CD4-positive, alpha-beta memory T cell (primary cell): ENCODE data around the gene ATP7B. TPM values are rescaled to one million over a fixed set of nuclear protein-coding genes. Genes with fewer than 3 reads are reported as not detected.
A peak's percentile ranks its signal among the peaks of the same experiment; 100 is the strongest.
"Not testable (repeated sequence)": the region's sequence is repeated elsewhere in the genome, so short reads cannot be mapped to it uniquely, and the experiment has no call there.

Experiments used
- CTCF ChIA-PET: fragments of 350-600 bp; sonication (Branson Sonifier 250); formaldehyde crosslinking; loops from one replicate; lab custom pipeline; 2021; ENCODE audit warnings: inconsistent platforms; ENCODE audit not compliant: partially characterized antibody; lab: Charles Lee
- POLR2A ChIA-PET: fragments of 350-600 bp; sonication (Branson Sonifier 250); formaldehyde crosslinking; loops from one replicate; lab custom pipeline; 2021; ENCODE audit not compliant: partially characterized antibody; lab: Charles Lee
- DNase-seq, 5 donors: peaks; one replicate each; pipeline versions ENCODE4 v3.0.0 to v3.0.0-alpha.2; 2020 to 2022; ENCODE audit warnings: mixed read lengths in 1 of 5
- H3K27ac ChIP-seq: one replicate; pipeline ENCODE4 v1.7.0; 2013; ENCODE audit warnings: low read depth, low read length
- H3K27me3 ChIP-seq: 2 replicates; pipeline ENCODE4 v1.7.0; 2013; ENCODE audit warnings: mild to moderate bottlenecking, low read length, moderate library complexity; ENCODE audit not compliant: insufficient read depth
- H3K36me3 ChIP-seq: 2 replicates; pipeline ENCODE4 v1.7.0; 2013; ENCODE audit warnings: mild to moderate bottlenecking, low read length, moderate library complexity; ENCODE audit not compliant: insufficient read depth
- H3K4me1 ChIP-seq: 2 replicates; pipeline ENCODE4 v1.7.0; 2013; ENCODE audit warnings: mild to moderate bottlenecking, low read length, moderate library complexity; ENCODE audit not compliant: insufficient read depth
- H3K4me3 ChIP-seq, 2 donors: one replicate each; pipeline ENCODE4 v1.7.0; 2013; ENCODE audit warnings: low read length in 2 of 2, mild to moderate bottlenecking in 1 of 2
- H3K9me3 ChIP-seq, 2 donors: one replicate each; pipeline ENCODE4 v1.7.0; 2013; ENCODE audit warnings: low read length in 2 of 2, control low read depth in 1 of 2; ENCODE audit not compliant: control insufficient read depth in 1 of 2
- H3K27ac Mint-ChIP-seq, 7 donors: one replicate each; pipeline ENCODE4 v1.8.0; 2020 to 2021; ENCODE audit warnings: mixed read lengths in 7 of 7, mild to moderate bottlenecking in 6 of 7, inconsistent platforms in 3 of 7, moderate library complexity in 3 of 7
- H3K27me3 Mint-ChIP-seq, 2 donors: one replicate each; pipeline ENCODE4 v1.8.0; 2020 to 2021; ENCODE audit warnings: mixed read lengths in 2 of 2
- H3K36me3 Mint-ChIP-seq, 2 donors: one replicate each; pipeline ENCODE4 v1.8.0; 2020 to 2021; ENCODE audit warnings: mixed read lengths in 2 of 2, inconsistent platforms in 1 of 2, mild to moderate bottlenecking in 1 of 2
- H3K4me1 Mint-ChIP-seq, 4 donors: one replicate each; pipeline ENCODE4 v1.8.0; 2020 to 2021; ENCODE audit warnings: mixed read lengths in 4 of 4, mild to moderate bottlenecking in 1 of 4
- H3K4me3 Mint-ChIP-seq, 8 donors: one replicate each; pipeline ENCODE4 v1.8.0; 2020 to 2021; ENCODE audit warnings: mixed read lengths in 8 of 8, mild to moderate bottlenecking in 7 of 8, moderate library complexity in 6 of 8, inconsistent platforms in 3 of 8
- H3K9me3 Mint-ChIP-seq, 8 donors: one replicate each; pipeline ENCODE4 v1.8.0; 2020 to 2021; ENCODE audit warnings: mixed read lengths in 8 of 8, mild to moderate bottlenecking in 5 of 8, inconsistent platforms in 3 of 8, moderate library complexity in 1 of 8
- intact Hi-C: fragments of 100-400 bp; cut with micrococcal nuclease; formaldehyde crosslinking; loops from one replicate; pipeline ENCODE4 v1.15.1; 2023
- polyA plus RNA-seq, 2 donors: library from polyadenylated mRNA; unstranded; fragments of 300-500 nt; fragmentation: Illumina TruSeq; gene quantifications; one replicate each; pipeline ENCODE4 v1.2.3, GENCODE V29; 2021
- total RNA-seq, 2 experiments: library from RNA; stranded (reverse); gene quantifications; one replicate each; pipeline ENCODE4 v1.2.3, GENCODE V29; 2021

Gene ATP7B
- total and polyA plus RNA-seq, 4 experiments from 2014 or later, result 0.28 to 1.4 (median 0.87) TPM

- H3K36me3 Mint-ChIP-seq, result peaks cover 8 to 22% of the 10 kb centered on the region in 2 donors
- CTCF ChIA-PET, result interaction anchor here (0.7 to 0.9 kb wide), 3 partner anchors 13 to 32 kb away, joined by 3 to 4 read pairs (median 3); no protein-coding TSS in a partner anchor
- peaks cover 0 to 7% (median 2%) of the 10 kb centered on the region in 8 donors for H3K9me3 Mint-ChIP-seq
Measured at GRCh38 chr13:52034616-52035226, 23.5 kb upstream of the ATP7B start.

DNA sequence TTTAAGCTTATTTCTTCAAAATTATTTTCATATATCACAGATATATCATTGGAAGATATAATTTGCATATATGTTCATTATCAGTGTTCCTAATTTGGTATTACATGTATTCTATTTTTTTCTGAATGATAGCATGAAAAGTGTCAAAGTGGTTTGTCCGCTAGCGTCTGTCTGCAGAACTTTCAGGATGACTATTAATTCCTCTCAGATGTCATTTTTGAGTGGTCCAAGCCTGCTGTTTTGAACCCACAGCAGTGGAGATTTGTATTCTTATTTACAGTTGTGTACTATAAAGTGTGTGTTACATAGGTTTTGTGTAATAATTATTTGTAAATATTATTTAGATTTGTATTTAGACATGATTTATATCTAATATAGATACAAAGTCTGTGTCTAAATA is 21.8 kb upstream of the ATP7B start:
- no peak for DNase-seq
- POLR2A ChIA-PET, result no interaction called here
- no peaks in the 10 kb centered on the region for H3K36me3 ChIP-seq
- H3K27me3 Mint-ChIP-seq, result no peaks in the 10 kb centered on the region
- no peak overlapping the region for H3K27ac Mint-ChIP-seq
- H3K4me1 ChIP-seq, result no peaks in the 10 kb centered on the region
- H3K4me3 Mint-ChIP-seq, result no peak overlapping the region
- H3K27ac ChIP-seq, result no peak overlapping the region
- H3K4me3 ChIP-seq, result no peak overlapping the region
- H3K9me3 ChIP-seq, result no peaks in the 10 kb centered on the region
- no peaks in the 10 kb centered on the region for H3K27me3 ChIP-seq
- peaks cover 0 to 11% (median under 1%) of the 10 kb centered on the region in 8 donors for H3K9me3 Mint-ChIP-seq
- peaks cover 19 to 35% of the 10 kb centered on the region in 2 donors for H3K36me3 Mint-ChIP-seq
- peaks cover 6 to 29% (median 10%) of the 10 kb centered on the region in 4 donors for H3K4me1 Mint-ChIP-seq
- CTCF ChIA-PET, result interaction anchor here (1.0 kb wide), 1 partner anchor 94 kb away, joined by 3 read pairs; no protein-coding TSS in a partner anchor
- intact Hi-C loops, result no loop called here

More at GRCh38 chr13:52034616-52035226, 23.5 kb upstream of the ATP7B start:
- H3K4me1 Mint-ChIP-seq, result peaks cover 6 to 17% (median 8%) of the 10 kb centered on the region in 4 donors
- no peaks in the 10 kb centered on the region for H3K27me3 Mint-ChIP-seq
- POLR2A ChIA-PET, result interaction anchor here (0.6 kb wide), 1 partner anchor 270 kb away, joined by 5 read pairs; no protein-coding TSS in a partner anchor
- intact Hi-C loops, result no loop called here
- no peak overlapping the region for H3K27ac Mint-ChIP-seq
- H3K4me1 ChIP-seq, result no peaks in the 10 kb centered on the region
- H3K27ac ChIP-seq, result no peak overlapping the region
- no peaks in the 10 kb centered on the region for H3K27me3 ChIP-seq
- H3K9me3 ChIP-seq, result no peaks in the 10 kb centered on the region
- no peaks in the 10 kb centered on the region for H3K36me3 ChIP-seq
- no peak overlapping the region for H3K4me3 Mint-ChIP-seq
- DNase-seq, result no peak
- H3K4me3 ChIP-seq, result no peak overlapping the region

DNA sequence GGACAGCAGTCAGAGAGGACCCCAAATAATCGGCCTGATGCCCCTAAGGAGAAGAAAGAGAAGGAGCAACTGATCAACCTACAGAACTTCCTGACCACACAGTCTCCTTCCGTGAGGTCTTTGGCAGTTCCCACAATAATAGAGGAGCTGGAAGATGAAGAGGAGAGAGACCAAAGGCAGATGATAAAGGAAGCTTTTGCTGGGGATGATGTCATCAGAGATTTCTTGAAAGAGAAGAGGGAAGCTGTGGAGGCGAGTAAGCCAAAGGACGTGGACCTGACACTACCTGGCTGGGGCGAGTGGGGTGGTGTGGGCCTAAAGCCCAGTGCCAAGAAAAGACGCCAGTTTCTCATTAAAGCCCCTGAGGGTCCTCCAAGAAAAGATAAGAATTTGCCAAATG is 19.2 kb upstream of the ATP7B start:
- H3K27ac ChIP-seq, H3K27me3 Mint-ChIP-seq, H3K9me3 ChIP-seq, H3K4me3 ChIP-seq, H3K4me3 Mint-ChIP-seq, H3K27ac Mint-ChIP-seq, H3K27me3 ChIP-seq, DNase-seq, H3K36me3 ChIP-seq, POLR2A ChIA-PET, H3K4me1 ChIP-seq, intact Hi-C loops: not testable (repeated sequence)
- CTCF ChIA-PET, result interaction anchor here (1.2 kb wide), 1 partner anchor 98 kb away, joined by 3 read pairs; no protein-coding TSS in a partner anchor
- H3K4me1 Mint-ChIP-seq, result peaks cover 25 to 45% (median 26%) of the 10 kb centered on the region in 4 donors
- peaks cover 40 to 53% of the 10 kb centered on the region in 2 donors for H3K36me3 Mint-ChIP-seq
- peaks cover 0 to 17% (median 4%) of the 10 kb centered on the region in 8 donors for H3K9me3 Mint-ChIP-seq

GRCh38 chr13:52029569-52029968 is 18.3 kb upstream of the ATP7B start:
- intact Hi-C loops, result no loop called here
- no peak for DNase-seq
- CTCF ChIA-PET, result no interaction called here
- peaks cover 47 to 61% of the 10 kb centered on the region in 2 donors for H3K36me3 Mint-ChIP-seq
- H3K27ac ChIP-seq, result no peak overlapping the region
- POLR2A ChIA-PET, result no interaction called here
- H3K4me3 Mint-ChIP-seq, result peak overlapping the region in 1 of 8 donors; percentile 20
- H3K9me3 Mint-ChIP-seq, result peaks cover 0 to 17% (median 4%) of the 10 kb centered on the region in 8 donors
- peaks cover 28 to 47% (median 30%) of the 10 kb centered on the region in 4 donors for H3K4me1 Mint-ChIP-seq
- no peaks in the 10 kb centered on the region for H3K27me3 ChIP-seq
- no peaks in the 10 kb centered on the region for H3K9me3 ChIP-seq
- no peaks in the 10 kb centered on the region for H3K27me3 Mint-ChIP-seq
- peaks cover 4% of the 10 kb centered on the region for H3K4me1 ChIP-seq
- H3K36me3 ChIP-seq, result peaks cover 13% of the 10 kb centered on the region
- no peak overlapping the region for H3K4me3 ChIP-seq
- H3K27ac Mint-ChIP-seq, result no peak overlapping the region

DNA sequence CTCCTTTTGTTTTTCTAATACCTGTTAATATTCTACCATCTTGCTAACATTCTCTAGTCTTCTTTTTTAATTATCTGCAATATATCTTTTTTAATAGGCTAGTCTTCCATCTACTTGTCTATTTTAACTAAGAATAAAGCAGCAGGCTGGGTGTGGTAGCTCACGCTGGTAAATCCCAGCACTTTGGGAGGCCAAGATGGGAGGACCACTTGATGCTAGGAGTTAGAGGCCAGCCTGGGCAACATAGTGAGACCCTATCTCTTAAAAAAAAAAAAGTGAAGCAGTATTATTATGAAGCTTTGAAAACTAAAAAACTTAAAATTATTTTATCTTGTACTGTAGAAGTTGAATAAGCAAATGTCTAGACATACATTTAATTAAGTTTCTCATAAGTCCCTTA is 16.6 kb upstream of the ATP7B start:
- Mint-ChIP-seq H3K4me1 (peaks cover 26 to 43% (median 28%) of the 10 kb centered on the region in 4 donors), H3K27ac (no peak overlapping the region), H3K4me3 (no peak overlapping the region), H3K36me3 (peaks cover 60 to 68% of the 10 kb centered on the region in 2 donors), H3K27me3 (no peaks in the 10 kb centered on the region), H3K9me3 (peaks cover 0 to 17% (median 3%) of the 10 kb centered on the region in 8 donors)
- Histone ChIP-seq H3K36me3 (peaks cover 21% of the 10 kb centered on the region), H3K4me3 (no peak overlapping the region), H3K27ac (no peak overlapping the region), H3K27me3 (no peaks in the 10 kb centered on the region), H3K4me1 (peaks cover 4% of the 10 kb centered on the region), H3K9me3 (no peaks in the 10 kb centered on the region)
- no peak for DNase-seq
- ChIA-PET CTCF (no interaction called here), POLR2A (no interaction called here)
- intact Hi-C loops, result no loop called here

- DNase-seq, result no peak
- Histone ChIP-seq H3K27me3 (no peaks in the 10 kb centered on the region), H3K4me1 (peaks cover 4% of the 10 kb centered on the region), H3K4me3 (no peak overlapping the region), H3K36me3 (peaks cover 21% of the 10 kb centered on the region), H3K27ac (no peak overlapping the region), H3K9me3 (no peaks in the 10 kb centered on the region)
- Mint-ChIP-seq H3K4me3 (peak overlapping the region in 1 of 8 donors; percentile 24), H3K4me1 (peaks cover 23 to 40% (median 24%) of the 10 kb centered on the region in 4 donors), H3K9me3 (peaks cover 0 to 17% (median 3%) of the 10 kb centered on the region in 8 donors), H3K27me3 (no peaks in the 10 kb centered on the region), H3K27ac (peak overlapping the region in 1 of 7 donors; percentile 70), H3K36me3 (peaks cover 67 to 79% of the 10 kb centered on the region in 2 donors)
- CTCF ChIA-PET, result no interaction called here
- intact Hi-C loops, result no loop called here
- POLR2A ChIA-PET, result no interaction called here
Measured at GRCh38 chr13:52026246-52026626, 15.0 kb upstream of the ATP7B start.

DNA sequence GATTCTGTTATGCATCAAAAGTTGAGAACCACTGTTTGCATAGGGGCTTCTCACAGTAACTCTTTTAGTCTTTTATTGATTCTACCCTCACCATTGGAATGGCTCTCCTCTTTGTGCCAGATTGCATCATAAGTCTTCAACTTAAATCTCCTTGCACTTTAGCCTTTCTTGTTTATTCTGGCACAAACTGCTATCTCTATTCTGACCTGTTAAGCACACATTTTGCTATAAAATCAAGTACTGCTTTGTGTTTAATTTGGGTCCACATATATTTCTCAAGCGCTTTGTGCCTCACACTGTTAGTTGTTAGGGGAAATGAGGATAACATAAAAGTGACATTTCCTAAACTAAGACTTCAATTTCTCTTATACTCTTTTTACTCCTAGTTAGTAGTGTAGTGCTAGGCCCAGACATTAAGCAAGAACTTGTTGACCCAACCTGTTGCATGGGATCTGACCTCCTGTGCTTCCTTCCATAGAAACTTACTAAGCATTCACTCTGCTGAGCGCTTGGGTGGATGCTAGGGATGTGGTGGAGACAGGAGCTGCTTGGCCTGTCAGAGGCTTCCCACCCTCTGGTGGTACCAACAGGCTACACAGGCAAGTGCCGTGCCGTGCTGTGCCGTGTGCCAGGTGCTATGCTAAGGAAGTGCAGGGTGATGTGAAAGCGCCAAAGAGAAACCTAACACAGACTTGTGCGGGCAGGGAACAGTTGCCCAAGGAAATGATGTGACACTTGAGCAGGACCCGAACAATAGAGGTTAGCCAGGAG is 14.4 kb upstream of the ATP7B start:
- ChIA-PET POLR2A (no interaction called here), CTCF (no interaction called here)
- H3K27ac Mint-ChIP-seq, result no peak overlapping the region
- H3K4me1 Mint-ChIP-seq, result peaks cover 23 to 42% (median 25%) of the 10 kb centered on the region in 4 donors
- Histone ChIP-seq H3K9me3 (no peaks in the 10 kb centered on the region), H3K27me3 (no peaks in the 10 kb centered on the region), H3K4me1 (peaks cover 4% of the 10 kb centered on the region), H3K27ac (no peak overlapping the region), H3K4me3 (no peak overlapping the region), H3K36me3 (peaks cover 22% of the 10 kb centered on the region)
- no peaks in the 10 kb centered on the region for H3K27me3 Mint-ChIP-seq
- no peak for DNase-seq
- H3K4me3 Mint-ChIP-seq, result peak overlapping the region in 1 of 8 donors; percentile 24
- intact Hi-C loops, result no loop called here
- H3K36me3 Mint-ChIP-seq, result peaks cover 73 to 82% of the 10 kb centered on the region in 2 donors
- H3K9me3 Mint-ChIP-seq, result peaks cover 0 to 17% (median 3%) of the 10 kb centered on the region in 8 donors
